Stimulated activated CD4-positive, alpha-beta T cell treated with anti-CD3 and anti-CD28 coated beads, Interleukin-12 subunit alpha, Interleukin-12 subunit beta, amount 100 ng/mL, for 48 hours (primary cell): ENCODE results near the gene LOXL3.

Source experiments
- DNase-seq, 3 donors: peaks; one replicate each; pipeline ENCODE4 v3.0.0-alpha.2; 2020; ENCODE audit warnings: low read depth in 2 of 3, low spot score in 1 of 3

LOXL3 gene

DNA sequence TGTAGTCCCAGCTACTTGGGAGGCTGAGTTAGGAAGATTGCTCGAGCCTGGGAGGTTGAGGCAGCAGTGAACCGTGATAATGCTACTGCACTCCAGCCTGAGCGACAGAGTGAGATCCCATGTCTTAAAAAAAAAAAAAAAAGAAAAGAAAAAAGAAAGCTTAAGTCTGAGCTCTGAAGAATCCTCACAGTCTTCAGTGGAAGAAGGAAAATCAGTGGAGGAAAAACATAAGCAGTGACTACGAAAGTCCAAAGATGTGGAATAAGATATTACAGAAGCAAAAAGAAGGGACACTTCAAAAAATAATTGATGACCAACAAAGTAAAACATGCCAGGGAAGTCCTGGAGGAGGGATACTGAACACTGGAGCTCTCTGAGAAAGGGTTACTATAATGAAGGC, 43.5 kb downstream of the LOXL3 start:
- no peak for DNase-seq

- no peak for DNase-seq
Observed at GRCh38 chr2:74507926-74508520, 45.7 kb downstream of the LOXL3 start.

DNA sequence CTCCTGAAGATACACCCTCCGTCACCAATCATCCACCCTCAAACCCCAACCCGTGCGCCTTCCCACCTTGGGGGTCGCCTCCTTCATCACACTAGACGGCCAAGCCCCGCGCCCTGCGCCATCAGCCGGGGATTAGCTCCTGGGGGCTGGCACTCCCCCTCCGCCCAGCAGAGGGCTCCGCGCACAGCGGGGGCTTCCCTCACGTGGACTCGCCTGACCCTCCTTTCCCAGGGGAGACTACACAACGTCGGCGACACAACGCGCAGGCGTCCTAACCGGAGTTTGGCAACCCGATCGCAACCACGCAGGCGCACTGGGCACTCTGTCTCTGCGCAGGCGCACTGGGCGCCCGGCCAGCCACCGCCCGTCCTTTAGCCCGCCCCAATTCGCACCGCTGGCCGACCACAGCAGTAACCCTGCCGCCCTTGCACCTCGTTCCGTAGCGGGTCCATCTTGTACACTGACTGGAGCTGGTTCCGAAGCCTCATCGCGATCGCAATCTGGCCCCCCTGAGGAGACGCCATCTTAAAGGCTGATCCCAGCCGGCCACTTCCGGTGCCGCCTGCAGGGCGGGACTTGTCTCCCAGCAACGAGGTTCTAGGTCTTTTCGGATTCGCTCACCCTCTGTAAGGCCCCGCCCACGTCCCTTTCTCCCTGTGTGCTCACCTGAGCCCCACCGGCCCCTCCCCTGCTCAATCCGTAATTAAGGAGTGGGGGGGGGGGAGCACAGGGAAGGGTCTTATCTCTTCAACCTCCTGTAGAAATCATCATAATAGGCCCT, 46.4 kb downstream of the LOXL3 start, which contains the start of gene PCGF1:
Gene PCGF1 (minus strand): TSS at position 551 of the 781 bp plus-strand sequence. CDS start 27 bp downstream, at position 524.
- peak; percentile 95 to 99 (median 99) for DNase-seq

DNA sequence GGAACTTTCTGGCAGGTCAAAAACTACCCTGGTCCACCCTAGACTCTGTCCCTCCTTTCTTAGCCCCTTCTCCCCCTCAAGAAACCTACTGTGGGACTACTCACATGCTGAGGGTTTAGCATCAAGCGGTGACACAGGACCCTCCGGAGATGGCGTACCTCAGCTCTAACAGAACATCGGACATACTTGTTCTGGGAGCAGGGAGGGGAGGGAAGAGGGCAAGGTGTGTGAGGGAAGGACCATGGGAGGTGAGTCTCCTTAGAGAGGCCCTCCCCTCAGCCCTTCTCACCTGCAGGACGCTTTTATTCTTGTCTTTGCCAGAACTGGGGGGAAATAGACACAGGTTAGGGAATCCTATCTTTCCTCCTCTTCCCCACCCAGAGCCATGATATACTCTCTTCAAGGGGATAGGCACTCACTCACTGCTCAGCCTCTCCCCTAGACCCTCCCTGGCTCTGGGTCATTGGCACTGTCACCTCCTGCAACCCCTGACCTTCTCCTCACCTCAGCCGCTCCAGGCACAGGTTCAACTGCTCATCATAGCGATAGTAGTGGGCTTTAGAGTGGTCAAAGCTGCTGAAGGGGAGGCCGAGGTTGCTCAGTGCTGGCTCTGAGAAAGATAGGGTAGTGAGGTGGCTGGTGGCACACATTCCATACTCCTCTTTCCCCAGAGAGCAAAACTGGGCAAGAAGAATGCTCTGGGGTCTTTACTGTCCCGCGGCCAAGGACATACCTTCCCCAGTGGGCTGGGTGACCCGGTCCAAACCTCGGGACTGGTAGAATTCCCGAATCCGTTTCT, 48.1 kb downstream of the LOXL3 start:
- no peak for DNase-seq

DNA sequence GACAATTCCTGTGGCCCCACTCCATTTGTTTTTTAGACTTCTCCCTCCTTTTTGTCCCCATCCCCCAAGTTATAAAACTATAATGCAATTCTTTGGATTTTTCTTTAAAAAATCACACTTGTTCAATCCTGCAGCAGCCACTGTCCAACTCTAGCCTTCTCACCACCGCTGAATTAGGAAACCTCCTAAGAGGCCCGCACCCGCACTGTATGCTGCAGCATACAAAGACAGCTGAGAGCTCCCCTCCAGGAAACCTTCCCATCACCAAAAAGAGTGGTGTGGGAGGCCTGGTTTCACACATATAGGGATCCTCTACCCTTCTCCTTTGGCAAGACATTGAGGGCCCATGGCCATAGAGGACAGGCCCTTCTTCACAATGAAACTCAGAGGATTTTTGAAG, 49.2 kb downstream of the LOXL3 start:
- no peak for DNase-seq

- no peak for DNase-seq
Observed at GRCh38 chr2:74503506-74504475, 50.0 kb downstream of the LOXL3 start.

GRCh38 chr2:74502720-74503505, 50.8 kb downstream of the LOXL3 start:
- DNase-seq: no peak

- DNase-seq: no peak
Observed at GRCh38 chr2:74502147-74502719, 51.5 kb downstream of the LOXL3 start.

- DNase-seq: no peak
Observed at GRCh38 chr2:74501335-74502071, 52.2 kb downstream of the LOXL3 start.

DNA sequence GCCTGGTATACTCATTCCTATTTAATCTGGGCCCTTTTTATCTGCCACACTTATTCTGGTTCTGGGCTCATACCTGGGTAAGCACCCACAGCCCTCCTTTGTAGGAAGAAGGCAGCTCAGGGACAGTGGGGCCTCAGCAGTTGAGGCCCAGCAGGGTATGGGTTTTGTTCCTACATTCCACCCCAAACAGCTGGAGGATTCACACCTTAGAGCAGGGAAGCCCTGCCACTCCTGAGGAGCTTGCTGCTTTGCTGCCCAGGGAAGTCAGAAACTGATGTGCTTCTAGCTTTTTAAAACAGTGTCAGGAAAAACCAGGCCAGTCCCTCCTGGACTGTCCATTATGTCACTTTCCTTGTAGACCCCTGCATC, 53.2 kb downstream of the LOXL3 start:
- DNase-seq: no peak

- no peak for DNase-seq
Observed at GRCh38 chr2:74499940-74500577, 53.7 kb downstream of the LOXL3 start.

GRCh38 chr2:74499267-74499939, 54.3 kb downstream of the LOXL3 start, which contains the start of gene LBX2:
TSS of gene LBX2 (minus strand) at chr2:74499603. CDS start at chr2:74499537, 66 bp downstream.
- no peak for DNase-seq

- no peak for DNase-seq
Observed at GRCh38 chr2:74498500-74499266, 55.1 kb downstream of the LOXL3 start.

DNA sequence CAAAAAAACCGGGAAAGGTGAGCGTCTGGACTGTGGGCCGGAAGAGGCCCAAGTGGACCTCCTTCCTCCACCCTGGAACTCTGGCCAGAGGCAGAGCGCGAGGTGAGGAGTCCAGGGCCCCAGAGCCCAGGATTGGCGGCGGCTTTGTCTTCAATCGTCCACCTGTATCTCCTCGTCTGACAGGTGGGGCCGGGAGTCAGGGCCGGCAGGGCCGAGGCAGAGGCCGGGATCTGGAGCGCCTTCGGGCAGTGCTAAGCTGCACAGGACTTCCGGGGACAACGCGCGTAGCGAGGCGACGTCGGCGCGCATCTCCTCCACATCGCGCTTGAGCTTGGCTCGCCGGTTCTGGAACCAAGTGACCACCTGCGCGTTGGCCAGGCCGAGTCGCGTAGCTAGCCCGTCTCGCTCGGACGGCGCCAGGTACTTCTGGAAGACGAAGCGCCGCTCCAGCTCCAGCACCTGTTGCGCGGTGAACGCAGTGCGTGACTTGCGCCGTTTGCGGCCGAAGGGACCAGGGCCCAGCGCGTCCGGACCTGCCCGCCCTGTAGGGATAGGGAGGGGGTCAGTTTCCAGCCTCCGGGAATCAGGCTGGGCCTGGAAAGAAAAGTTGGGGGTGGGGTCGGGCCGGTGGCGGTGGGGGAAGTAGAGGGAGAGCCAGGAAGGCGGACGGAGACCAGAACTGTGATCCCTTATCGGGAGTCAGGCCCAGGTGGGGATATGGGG, 55.8 kb downstream of the LOXL3 start:
- DNase-seq: no peak

DNA sequence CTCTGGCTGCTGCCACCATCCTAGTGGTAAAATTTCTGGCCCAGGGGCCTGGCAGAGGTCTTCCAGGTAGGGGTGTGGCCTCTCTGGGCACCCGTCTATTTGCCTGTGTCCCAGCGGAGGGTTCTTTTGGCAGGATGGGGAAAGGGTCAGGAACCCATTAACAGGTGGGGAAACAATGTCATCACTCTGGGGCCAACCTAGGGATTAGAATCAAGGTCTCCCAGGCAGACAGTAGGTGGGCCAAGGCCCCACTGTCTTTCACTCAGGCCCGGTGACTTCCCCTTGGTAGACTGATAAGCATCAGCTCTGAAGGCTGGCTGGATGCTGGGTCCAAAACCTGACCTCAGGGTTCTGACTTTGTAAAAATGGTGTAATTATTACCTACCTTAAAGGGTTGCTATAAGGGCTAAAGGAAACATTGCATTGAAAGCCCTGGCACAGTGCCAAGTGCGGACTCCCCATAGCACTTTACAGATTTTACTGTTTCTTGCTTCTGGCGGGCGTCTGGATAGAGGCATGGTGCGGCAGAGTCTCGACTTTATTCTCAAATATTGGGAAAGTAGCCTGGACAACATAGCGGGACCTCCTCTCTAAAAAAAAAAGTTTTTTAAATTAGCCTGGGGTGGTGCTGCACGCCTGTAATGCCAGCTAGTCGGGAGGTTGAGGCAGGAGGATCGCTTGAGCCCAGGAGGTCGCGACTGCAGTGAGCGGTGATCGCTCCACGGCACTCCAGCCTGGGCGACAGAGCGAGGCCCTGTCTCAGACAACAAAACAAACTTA, 56.6 kb downstream of the LOXL3 start:
- DNase-seq: no peak

- DNase-seq: no peak
Observed at GRCh38 chr2:74495440-74495839, 58.3 kb downstream of the LOXL3 start.
